HL-60 (cell line): ENCODE data around the gene SLC6A9.

Source experiments
- DNase-seq, 2 experiments: peaks; one replicate each; pipeline ENCODE4 v3.0.0-alpha.2; 2010 to 2020; ENCODE audit warnings: low read depth in 1 of 2, low spot score in 1 of 2
- H3K27ac ChIP-seq: fragments of 250-450 bp; sonication (Bioruptor Pico); replicated peaks from 2 replicates; pipeline ENCODE4 v1.5.1; 2020; ENCODE audit warnings: mild to moderate bottlenecking, moderate library complexity
- H3K27me3 ChIP-seq: fragments of 250-450 bp; sonication (Bioruptor Pico); 2 replicates; pipeline ENCODE4 v1.5.1; 2021; ENCODE audit warnings: mild to moderate bottlenecking, moderate library complexity; ENCODE audit not compliant: insufficient read depth, poor library complexity, severe bottlenecking
- H3K4me3 ChIP-seq: replicated peaks from 2 replicates; pipeline ENCODE4 v1.5.1; 2011; ENCODE audit warnings: mild to moderate bottlenecking, control low read depth, low read length; ENCODE audit not compliant: insufficient read depth
- CTCF ChIP-seq: IDR thresholded peaks from one replicate; pipeline ENCODE4 v1.5.1; 2011; ENCODE audit warnings: low read length, control low read depth, inconsistent platforms; ENCODE audit not compliant: insufficient read depth
- GABPA ChIP-seq: IDR thresholded peaks from 2 replicates; pipeline ENCODE4 v1.6.1; 2012; ENCODE audit warnings: low read depth
- POLR2AphosphoS5 ChIP-seq: IDR thresholded peaks from 2 replicates; pipeline ENCODE4 v1.6.1; 2012; ENCODE audit warnings: low read depth
- SPI1 ChIP-seq: IDR thresholded peaks from 2 replicates; pipeline ENCODE4 v1.6.1; 2012; ENCODE audit warnings: low read depth, mild to moderate bottlenecking, borderline replicate concordance
- TF ChIP-seq, protein P1 (sequence below): IDR thresholded peaks from 2 replicates; pipeline ENCODE4 v1.6.1; 2012; ENCODE audit warnings: low read depth; ENCODE audit not compliant: insufficient replicate concordance

Gene SLC6A9

GRCh38 chr1:44002165-44002564, 29.1 kb downstream of the SLC6A9 start:
- no peak overlapping the region for H3K4me3 ChIP-seq
- DNase-seq: no peak
- TF ChIP-seq CTCF (no peak), POLR2AphosphoS5 (no peak), GABPA (no peak), SPI1 (no peak)
- TF ChIP-seq, protein P1, sequence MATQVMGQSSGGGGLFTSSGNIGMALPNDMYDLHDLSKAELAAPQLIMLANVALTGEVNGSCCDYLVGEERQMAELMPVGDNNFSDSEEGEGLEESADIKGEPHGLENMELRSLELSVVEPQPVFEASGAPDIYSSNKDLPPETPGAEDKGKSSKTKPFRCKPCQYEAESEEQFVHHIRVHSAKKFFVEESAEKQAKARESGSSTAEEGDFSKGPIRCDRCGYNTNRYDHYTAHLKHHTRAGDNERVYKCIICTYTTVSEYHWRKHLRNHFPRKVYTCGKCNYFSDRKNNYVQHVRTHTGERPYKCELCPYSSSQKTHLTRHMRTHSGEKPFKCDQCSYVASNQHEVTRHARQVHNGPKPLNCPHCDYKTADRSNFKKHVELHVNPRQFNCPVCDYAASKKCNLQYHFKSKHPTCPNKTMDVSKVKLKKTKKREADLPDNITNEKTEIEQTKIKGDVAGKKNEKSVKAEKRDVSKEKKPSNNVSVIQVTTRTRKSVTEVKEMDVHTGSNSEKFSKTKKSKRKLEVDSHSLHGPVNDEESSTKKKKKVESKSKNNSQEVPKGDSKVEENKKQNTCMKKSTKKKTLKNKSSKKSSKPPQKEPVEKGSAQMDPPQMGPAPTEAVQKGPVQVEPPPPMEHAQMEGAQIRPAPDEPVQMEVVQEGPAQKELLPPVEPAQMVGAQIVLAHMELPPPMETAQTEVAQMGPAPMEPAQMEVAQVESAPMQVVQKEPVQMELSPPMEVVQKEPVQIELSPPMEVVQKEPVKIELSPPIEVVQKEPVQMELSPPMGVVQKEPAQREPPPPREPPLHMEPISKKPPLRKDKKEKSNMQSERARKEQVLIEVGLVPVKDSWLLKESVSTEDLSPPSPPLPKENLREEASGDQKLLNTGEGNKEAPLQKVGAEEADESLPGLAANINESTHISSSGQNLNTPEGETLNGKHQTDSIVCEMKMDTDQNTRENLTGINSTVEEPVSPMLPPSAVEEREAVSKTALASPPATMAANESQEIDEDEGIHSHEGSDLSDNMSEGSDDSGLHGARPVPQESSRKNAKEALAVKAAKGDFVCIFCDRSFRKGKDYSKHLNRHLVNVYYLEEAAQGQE: no peak
- H3K27me3 ChIP-seq: no peaks in the 10 kb centered on the region
- no peak overlapping the region for H3K27ac ChIP-seq

DNA sequence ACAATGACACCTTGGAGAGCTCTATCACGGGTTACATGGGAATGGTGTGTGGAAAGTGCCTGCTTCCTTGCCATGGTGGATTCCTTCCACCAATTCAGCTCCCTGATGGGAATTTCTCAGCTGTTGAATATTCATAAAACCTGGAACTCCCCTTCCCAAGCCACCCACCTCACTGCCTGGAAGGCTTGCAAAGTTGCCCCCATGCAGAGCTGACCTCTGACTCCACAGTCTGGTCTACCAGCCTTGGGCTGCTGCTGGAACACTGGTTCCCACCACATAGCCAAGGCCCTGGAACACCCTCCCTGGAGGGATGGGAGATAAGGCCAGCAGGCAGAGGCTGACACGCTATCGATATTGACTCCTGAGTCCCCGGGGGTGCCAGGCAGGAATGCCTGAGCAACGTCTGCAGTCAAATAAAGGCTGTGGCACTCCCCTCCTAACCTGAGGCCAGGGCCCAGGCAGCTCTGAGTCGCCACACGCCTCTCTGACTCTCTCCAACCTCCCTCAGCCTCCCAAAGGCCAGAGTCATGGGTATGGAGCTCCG, 31.1 kb downstream of the SLC6A9 start:
- no peak for TF ChIP-seq CTCF
- no peak for TF ChIP-seq SPI1
- no peak for TF ChIP-seq POLR2AphosphoS5
- TF ChIP-seq, protein P1: no peak
- TF ChIP-seq GABPA: no peak
- H3K4me3 ChIP-seq: no peak overlapping the region

DNA sequence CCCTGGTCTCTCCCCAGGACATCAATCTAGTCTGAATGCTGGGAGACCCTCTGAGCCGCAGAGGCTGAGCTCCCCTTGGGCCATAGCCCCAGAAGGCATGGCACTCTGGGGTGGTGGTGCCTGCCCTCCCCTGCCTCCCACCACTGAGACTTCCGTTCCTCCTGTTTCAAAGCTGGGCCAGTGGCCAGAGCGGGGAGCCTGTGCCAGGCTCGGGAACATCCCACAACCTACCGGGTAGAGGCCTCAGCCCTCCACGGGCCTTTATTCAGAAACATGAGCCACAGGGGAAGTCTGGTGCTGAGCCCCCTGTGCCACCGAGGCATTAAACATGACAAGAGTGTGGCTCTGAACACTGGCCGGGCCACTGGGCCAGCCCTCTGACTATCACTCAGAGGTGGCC, 31.8 kb downstream of the SLC6A9 start:
- no peak for DNase-seq
- Histone ChIP-seq H3K27ac (no peak overlapping the region), H3K27me3 (no peaks in the 10 kb centered on the region), H3K4me3 (no peak overlapping the region)
- TF ChIP-seq CTCF (no peak), POLR2AphosphoS5 (no peak), GABPA (no peak), SPI1 (no peak)

More for the DNA sequence above, 31.1 kb downstream of the SLC6A9 start:
- H3K27ac ChIP-seq: no peak overlapping the region
- H3K27me3 ChIP-seq: no peaks in the 10 kb centered on the region
- no peak for DNase-seq

DNA sequence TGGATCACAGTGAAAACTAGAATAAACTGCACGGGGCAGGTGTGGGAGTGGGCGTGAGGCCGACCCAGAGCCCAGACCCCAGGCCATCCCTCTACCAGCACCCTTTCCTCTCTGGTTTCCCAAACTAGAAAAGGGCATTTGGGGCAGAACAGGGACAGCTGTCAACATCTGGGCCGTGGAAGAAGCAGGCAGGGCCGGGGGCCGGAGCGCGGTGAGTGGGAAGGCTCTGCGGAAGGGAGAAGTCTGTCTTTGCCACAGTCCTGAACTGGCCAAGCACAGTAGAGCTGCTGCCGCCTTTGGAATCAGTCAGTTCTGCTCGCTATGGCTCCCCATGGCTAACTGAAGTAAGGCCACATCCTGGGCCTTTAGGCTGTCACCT, 33.3 kb downstream of the SLC6A9 start:
- TF ChIP-seq GABPA (no peak), POLR2AphosphoS5 (no peak), SPI1 (no peak), CTCF (no peak)
- TF ChIP-seq, protein P1: no peak
- no peak overlapping the region for H3K4me3 ChIP-seq
- no peak overlapping the region for H3K27ac ChIP-seq
- H3K27me3 ChIP-seq: no peaks in the 10 kb centered on the region
- no peak for DNase-seq
